Glutamatergic neuron (in vitro differentiated cells): ENCODE measurements around the gene CCR4. TPM values are rescaled to one million over a fixed set of nuclear protein-coding genes. Genes with fewer than 3 reads are reported as not detected.

Source experiments
- DNase-seq: peaks from one replicate; pipeline ENCODE4 v3.0.0; 2022
- H3K27ac Mint-ChIP-seq: one replicate; pipeline ENCODE4 v1.8.0; 2020; ENCODE audit warnings: mild to moderate bottlenecking, mixed read lengths, inconsistent platforms; ENCODE audit not compliant: unreplicated experiment
- H3K27me3 Mint-ChIP-seq: one replicate; pipeline ENCODE4 v1.8.0; 2020; ENCODE audit warnings: mild to moderate bottlenecking, moderate library complexity, mixed read lengths, inconsistent platforms; ENCODE audit not compliant: unreplicated experiment
- H3K36me3 Mint-ChIP-seq: one replicate; pipeline ENCODE4 v1.8.0; 2020; ENCODE audit warnings: mild to moderate bottlenecking, mixed read lengths, inconsistent platforms; ENCODE audit not compliant: unreplicated experiment
- H3K4me1 Mint-ChIP-seq: one replicate; pipeline ENCODE4 v1.8.0; 2020; ENCODE audit warnings: mild to moderate bottlenecking, low read depth, mixed read lengths, inconsistent platforms; ENCODE audit not compliant: unreplicated experiment
- H3K4me3 Mint-ChIP-seq: one replicate; pipeline ENCODE4 v1.8.0; 2020; ENCODE audit warnings: mild to moderate bottlenecking, mixed read lengths, inconsistent platforms; ENCODE audit not compliant: unreplicated experiment
- H3K9me3 Mint-ChIP-seq: one replicate; pipeline ENCODE4 v1.8.0; 2020; ENCODE audit warnings: mild to moderate bottlenecking, moderate library complexity, mixed read lengths, inconsistent platforms; ENCODE audit not compliant: unreplicated experiment
- CTCF ChIP-seq: fragments of 200-600 bp; sonication (generic); IDR thresholded peaks from one replicate; pipeline ENCODE4 v1.5.0; 2021; ENCODE audit not compliant: partially characterized antibody, unreplicated experiment
- total RNA-seq: library from RNA; stranded (reverse); fragmentation: NEBNext Ultra II Directional; extraction: Animal tissue kit (Norgen Biotek cat#: 25700); gene quantifications from one replicate; pipeline ENCODE4 v1.2.1, GENCODE V29; 2021; ENCODE audit not compliant: unreplicated experiment

CCR4 gene
- total RNA-seq, 1 donor from 2014 or later = not detected

GRCh38 chr3:32995098-32995497, 43.7 kb downstream of the CCR4 start:
- no peak for TF ChIP-seq CTCF
- Mint-ChIP-seq H3K36me3 (no peaks in the 10 kb centered on the region), H3K4me3 (no peak overlapping the region), H3K27me3 (no peaks in the 10 kb centered on the region), H3K9me3 (peaks cover 2% of the 10 kb centered on the region), H3K27ac (no peak overlapping the region), H3K4me1 (no peaks in the 10 kb centered on the region)
- no peak for DNase-seq

- TF ChIP-seq CTCF = no peak
- H3K27me3 Mint-ChIP-seq = no peaks in the 10 kb centered on the region
- H3K4me1 Mint-ChIP-seq = no peaks in the 10 kb centered on the region
- no peak for DNase-seq
- no peak overlapping the region for H3K27ac Mint-ChIP-seq
- no peak overlapping the region for H3K4me3 Mint-ChIP-seq
- peaks cover 2% of the 10 kb centered on the region for H3K9me3 Mint-ChIP-seq
- peaks cover 3% of the 10 kb centered on the region for H3K36me3 Mint-ChIP-seq
Measured at GRCh38 chr3:32996048-32996754, 44.8 kb downstream of the CCR4 start.

GRCh38 chr3:32996755-32997091, 45.3 kb downstream of the CCR4 start:
- Mint-ChIP-seq H3K4me1 (no peaks in the 10 kb centered on the region), H3K9me3 (peaks cover 2% of the 10 kb centered on the region), H3K4me3 (no peak overlapping the region), H3K36me3 (peaks cover 4% of the 10 kb centered on the region), H3K27me3 (no peaks in the 10 kb centered on the region), H3K27ac (no peak overlapping the region)
- no peak for DNase-seq
- no peak for TF ChIP-seq CTCF

- H3K4me1 Mint-ChIP-seq = no peaks in the 10 kb centered on the region
- no peak for TF ChIP-seq CTCF
- peaks cover 2% of the 10 kb centered on the region for H3K27me3 Mint-ChIP-seq
- peaks cover 2% of the 10 kb centered on the region for H3K9me3 Mint-ChIP-seq
- DNase-seq = no peak
- H3K36me3 Mint-ChIP-seq = peaks cover 4% of the 10 kb centered on the region
- no peak overlapping the region for H3K27ac Mint-ChIP-seq
- H3K4me3 Mint-ChIP-seq = no peak overlapping the region
Measured at GRCh38 chr3:32998631-32999451, 47.4 kb downstream of the CCR4 start.
